ENCODE results near the gene MAML2.

DNA sequence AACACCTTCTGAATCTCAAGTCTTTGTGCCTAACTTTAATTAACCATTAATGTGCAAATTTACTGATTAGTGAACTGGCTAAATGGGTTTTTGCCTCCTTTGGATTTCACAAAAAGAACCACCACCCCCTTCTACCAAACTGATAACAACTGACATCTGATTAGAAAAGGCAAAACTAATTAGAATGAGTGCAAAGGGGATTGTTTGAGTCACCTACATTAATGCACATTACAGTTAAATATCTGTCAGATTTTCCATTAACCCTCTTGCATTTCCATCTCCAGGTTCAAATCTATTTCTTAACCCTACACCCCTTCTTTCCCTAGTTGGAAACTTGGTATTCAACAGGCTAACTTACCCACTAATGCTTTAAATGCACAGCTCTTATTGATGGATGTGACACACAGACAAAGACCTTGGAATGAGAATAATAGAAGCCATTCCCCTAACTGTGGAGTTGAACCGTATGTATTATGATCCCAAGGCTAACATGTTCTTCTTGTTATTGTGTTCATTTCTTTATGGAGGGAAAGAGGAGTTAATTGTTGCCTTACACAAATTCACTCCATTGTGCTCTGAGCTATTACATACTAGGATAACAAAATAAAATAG lies 257.6 kb downstream of the MAML2 start:
- TF ChIP-seq POLR2A (IDR thresholded peaks at IDR 0.05), result no peak
- TF ChIP-seq, protein P1, sequence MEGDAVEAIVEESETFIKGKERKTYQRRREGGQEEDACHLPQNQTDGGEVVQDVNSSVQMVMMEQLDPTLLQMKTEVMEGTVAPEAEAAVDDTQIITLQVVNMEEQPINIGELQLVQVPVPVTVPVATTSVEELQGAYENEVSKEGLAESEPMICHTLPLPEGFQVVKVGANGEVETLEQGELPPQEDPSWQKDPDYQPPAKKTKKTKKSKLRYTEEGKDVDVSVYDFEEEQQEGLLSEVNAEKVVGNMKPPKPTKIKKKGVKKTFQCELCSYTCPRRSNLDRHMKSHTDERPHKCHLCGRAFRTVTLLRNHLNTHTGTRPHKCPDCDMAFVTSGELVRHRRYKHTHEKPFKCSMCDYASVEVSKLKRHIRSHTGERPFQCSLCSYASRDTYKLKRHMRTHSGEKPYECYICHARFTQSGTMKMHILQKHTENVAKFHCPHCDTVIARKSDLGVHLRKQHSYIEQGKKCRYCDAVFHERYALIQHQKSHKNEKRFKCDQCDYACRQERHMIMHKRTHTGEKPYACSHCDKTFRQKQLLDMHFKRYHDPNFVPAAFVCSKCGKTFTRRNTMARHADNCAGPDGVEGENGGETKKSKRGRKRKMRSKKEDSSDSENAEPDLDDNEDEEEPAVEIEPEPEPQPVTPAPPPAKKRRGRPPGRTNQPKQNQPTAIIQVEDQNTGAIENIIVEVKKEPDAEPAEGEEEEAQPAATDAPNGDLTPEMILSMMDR (IDR thresholded peaks at IDR 0.05), result no peak
- no peak for TF ChIP-seq POLR2AphosphoS5 (IDR thresholded peaks at IDR 0.05)
- TF ChIP-seq EP300 (IDR thresholded peaks at IDR 0.05), result no peak
